HG02678 (cell line): ENCODE results near the gene MBNL1.

Experiments
- ATAC-seq: cut with Tn5 transposase; IDR thresholded peaks from one replicate; pipeline ENCODE4 v1.9.1; 2021; ENCODE audit warnings: mild to moderate bottlenecking, moderate library complexity; ENCODE audit not compliant: unreplicated experiment

Gene MBNL1

DNA sequence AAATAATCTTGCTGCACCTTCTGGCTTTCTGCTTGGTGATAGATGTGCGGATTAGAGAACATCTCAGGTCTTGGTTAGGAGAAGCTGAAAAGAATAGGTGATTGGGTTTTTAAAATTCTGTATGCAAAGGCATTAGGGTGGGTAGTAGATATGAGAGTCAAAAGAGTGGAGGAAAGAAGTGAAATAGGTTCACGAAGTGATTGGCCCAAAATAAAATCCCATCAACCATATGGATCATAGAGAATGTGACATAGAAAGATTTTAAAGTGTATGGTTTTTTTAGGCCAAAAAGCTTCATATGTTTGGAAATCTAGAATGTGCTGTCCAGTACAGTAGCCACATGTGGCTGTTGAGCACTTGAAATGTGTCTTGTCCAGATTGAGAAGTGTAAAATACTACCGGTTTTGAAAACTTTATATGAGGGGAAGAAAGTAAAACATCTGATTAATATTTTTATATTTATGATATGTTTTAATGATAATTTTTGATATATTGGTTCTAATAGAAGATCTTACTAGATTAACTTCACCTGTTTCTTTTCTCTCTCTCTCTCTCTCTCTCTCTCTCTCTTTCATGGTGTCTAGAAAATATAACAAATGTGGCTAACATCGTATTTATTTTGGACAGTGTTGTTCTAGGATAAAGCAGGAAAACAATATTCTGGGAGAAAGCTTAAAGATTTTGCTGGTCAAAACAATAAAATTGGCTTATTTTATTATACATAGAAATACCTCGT, 2.9 kb downstream of the MBNL1 start:
- ATAC-seq, result no peak

DNA sequence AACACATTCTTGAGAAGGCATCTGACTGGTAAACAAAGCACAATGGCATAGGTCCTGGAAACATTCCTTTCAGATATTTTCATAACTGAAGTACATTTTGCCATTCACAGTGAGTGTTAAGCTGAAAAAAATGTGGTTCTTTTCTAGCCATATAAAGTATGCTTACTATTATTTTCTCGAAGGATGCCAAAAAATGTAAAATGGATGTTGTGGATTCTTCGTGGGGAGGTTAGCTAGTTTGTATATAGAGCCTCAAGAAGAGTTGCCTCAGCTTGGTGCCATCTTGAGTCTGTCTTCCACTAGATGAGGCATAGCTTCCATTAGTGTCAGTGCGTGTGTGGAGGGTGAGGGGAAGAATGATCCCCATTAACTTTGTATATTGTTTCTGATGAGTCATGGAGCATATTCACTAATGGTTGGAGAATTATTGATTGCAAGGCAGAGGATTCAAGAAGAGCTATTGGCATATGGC, 4.1 kb downstream of the MBNL1 start:
- ATAC-seq, result no peak

DNA sequence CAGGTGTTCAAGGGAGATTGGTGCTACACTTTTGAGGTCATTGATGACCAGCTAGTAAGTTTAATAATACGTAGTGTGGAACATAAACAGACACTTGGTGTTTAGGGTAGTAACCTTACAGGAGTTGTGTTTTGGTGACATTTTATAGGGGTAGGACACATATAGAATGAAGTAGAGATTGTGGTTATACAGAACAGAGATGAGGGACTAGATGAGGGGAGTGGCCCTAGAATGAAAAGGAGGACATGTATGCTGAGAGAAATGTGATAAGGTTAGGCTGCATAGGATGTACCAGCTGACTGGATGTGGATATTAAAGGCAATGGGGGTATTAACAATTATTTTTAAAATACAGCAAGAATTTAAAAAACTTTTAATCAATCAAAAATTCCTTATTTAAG, 8.0 kb downstream of the MBNL1 start:
- no peak for ATAC-seq

DNA sequence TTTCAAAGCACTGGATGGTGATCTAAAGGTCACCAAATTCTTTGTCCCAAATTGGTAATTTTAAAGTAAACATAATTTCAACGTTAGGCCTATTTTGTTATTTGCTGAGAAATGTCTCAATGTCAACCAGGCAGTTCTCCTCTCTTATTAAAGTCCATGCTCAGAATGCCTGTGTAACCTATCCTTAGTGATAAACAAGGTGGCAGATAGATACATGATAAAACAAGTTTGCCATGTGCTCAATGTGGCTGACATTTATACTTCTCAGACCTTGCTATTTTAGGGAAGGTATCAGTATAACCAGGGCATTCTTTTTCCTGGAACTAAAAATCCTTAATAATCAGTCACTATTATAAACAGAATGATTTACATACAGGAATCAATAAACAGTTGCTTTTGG, 8.5 kb downstream of the MBNL1 start:
- ATAC-seq, result no peak

DNA sequence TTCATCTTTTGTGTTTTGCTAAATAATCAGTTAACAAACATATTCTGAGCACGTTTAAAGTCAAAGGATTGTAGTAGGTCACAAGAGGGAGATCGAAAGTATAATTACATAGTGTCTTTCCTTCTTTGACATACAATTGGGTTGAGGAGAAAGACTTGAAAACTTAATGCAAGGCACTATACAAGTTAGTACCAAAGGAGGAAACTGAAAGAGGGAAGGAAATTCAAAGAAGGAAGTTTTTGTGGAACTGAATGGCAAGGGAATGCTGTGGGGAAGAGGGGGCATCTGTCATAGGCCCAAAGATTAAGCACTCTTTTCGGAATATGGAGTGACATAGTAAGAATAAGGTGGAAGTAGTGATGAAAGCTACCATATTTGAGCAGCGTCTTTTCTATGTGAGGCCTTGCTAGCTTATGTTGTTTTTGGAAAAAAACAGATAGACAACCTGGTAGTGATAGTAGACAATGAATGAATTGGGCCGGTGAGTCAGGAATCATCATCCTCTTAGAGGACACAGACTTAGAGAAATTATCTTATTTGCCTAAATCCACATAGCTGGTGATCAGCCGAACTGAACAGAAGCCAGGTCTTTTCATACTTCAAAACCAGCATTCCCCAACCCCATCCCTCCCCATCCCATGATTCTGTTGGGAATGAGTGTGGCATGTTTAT, 10.2 kb downstream of the MBNL1 start:
- no peak for ATAC-seq

DNA sequence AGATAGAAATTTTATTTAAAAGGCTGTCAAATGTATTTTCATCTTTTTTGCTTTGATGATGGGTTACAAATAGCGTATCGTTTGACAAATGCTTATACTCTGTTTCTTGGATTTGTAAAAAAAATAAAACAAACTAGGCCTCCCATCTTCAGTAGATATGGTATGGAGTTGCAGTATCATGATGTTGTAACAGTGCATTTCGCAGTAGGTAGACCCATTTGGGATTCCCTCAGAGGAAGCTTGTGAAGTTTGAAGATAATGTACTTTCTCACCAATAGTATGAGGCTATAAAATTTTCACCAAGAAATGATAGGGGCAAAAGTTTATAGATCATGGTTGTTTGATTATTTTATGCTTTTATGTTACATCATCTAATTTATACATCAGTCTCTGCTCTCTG, 10.8 kb downstream of the MBNL1 start:
- no peak for ATAC-seq

DNA sequence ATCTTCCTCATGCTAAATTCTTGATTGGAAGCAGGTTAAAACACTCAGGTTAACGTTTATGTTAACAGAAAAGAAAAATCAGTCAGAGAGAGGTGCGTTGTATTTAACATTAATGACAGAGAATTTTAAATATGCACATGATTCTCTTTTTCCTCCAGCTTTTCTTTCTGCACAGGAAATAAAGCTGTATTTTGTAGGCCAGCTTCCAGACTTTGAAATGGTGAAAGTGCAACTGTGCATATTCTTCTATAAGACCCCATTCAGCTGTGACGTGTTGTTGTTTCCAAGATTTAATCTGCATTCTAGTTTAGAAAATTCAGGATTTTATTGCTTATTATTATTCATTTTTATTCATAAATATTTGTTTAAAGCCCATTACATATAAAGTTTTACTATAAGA, 11.8 kb downstream of the MBNL1 start:
- ATAC-seq, result no peak

DNA sequence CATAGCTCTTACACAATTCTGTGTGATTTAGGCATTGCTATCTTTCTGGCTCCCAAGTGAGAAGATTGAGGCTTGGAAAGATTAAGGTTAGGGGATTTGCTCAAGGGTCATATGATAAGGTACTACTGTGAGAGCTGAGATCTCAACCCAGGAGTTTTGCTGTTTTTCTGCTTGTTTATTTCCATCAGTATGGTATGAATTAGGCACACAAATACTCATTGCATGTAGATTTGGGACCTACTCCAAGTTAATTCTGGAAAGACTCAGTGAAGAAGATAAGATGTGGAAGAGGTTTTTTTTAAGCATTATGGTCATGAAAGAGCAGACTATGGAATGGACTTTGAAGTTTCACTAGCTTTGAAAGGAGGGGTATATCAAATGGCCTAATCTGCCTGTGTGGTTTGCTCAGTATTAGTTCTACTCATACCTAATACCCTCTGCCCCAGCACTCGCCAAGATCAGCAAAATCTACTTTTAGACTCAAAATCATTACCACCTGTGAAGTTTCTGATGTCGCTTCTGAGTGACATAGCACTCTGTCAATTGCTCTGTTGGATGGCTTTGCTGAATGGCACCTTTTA, 12.5 kb downstream of the MBNL1 start:
- ATAC-seq, result peak; percentile 84

DNA sequence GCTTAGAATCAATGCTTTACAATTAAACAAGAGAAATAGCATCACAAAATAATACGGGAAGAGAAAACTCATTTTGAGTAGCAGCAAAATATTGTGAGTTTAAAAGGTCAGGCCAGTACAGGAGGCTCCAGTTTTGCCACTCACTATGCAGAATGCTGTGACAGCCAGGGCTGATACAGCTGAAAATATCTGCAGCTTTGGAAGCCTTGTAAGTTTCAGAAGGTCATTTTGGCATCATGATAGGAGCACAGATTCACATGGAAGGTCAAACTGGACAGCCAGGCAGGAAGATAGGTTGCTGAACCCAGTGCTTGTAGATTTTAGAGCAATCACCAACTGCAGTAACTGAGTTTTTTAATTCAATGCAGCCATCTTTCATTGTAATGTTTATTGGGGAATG, 14.1 kb downstream of the MBNL1 start:
- ATAC-seq, result no peak

DNA sequence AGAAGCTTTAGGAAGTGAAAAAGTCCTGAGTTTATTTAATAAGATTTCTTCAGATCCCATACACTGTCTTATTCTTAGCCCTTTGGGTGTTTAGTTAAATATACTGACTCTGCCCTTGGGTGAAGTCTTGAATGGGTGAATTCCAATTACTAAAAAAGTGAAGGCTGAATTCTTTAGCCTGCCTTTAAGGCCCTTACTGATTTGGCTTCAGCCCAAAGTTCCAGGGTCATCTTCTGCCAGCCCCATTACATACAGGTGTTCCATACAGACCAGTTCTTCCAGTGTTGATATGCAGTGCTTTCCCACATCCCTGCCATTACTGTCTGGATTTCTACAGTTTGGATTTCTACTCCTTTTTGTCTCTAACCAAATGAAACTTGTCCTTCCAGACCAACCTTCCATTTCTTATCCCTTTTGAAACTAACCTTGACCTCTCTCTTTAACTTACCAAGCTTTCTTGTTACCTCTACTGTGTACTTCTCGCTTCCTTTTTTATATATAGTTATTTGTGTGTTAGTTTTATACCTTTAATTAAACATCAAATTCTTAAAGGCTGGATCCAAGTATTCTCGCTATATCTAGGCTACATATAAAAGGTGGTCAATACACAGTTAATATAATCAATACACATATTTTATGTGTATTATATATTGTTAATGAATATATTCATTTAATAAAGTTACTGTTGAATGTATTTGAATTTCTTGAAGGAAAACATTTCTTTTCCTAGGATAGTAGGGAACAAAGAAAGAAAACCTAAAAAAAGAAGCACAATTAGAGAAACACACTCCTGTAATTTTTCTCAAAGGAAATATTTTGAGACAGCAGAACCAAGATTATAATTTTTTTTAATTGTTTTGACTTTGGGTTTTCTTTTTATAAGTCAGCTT, 15.0 kb downstream of the MBNL1 start:
- no peak for ATAC-seq

DNA sequence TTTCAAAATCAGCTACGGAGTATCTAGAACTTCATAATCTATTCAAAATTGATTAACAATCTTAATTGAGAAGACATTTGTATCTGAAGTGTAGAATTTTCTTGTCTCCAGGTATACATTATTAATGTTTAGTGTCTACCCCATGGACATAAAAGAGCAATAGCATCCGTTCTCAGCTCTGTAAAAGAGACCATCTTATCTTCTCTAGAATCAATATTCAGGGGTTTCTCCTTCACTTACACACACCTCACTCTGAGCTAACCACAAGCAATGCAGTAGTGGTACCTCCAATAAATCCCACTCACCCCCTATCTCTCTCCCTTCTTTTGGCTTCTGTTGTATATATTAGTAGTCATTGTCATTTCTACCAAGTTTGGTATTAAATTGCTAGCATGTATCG, 16.2 kb downstream of the MBNL1 start:
- ATAC-seq, result no peak

DNA sequence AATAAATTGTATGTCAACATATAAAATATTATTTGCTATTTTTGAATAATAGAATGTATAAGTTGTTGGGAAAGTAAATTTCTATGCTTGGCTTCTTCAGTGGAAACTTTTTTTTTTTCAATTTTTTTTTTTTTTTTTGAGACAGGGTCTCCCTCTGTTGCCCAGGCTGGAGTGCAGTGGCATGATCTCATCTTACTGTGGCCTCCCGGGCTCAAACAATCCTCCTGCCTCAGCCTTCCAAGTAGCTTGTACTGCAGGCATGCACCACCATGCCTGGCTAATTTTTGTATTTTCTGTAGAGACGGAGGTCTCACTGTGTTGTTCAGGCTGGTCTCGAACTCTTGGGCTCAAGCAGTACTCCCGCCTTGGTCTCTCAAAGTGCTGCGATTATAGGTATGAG, 16.8 kb downstream of the MBNL1 start:
- ATAC-seq, result no peak

DNA sequence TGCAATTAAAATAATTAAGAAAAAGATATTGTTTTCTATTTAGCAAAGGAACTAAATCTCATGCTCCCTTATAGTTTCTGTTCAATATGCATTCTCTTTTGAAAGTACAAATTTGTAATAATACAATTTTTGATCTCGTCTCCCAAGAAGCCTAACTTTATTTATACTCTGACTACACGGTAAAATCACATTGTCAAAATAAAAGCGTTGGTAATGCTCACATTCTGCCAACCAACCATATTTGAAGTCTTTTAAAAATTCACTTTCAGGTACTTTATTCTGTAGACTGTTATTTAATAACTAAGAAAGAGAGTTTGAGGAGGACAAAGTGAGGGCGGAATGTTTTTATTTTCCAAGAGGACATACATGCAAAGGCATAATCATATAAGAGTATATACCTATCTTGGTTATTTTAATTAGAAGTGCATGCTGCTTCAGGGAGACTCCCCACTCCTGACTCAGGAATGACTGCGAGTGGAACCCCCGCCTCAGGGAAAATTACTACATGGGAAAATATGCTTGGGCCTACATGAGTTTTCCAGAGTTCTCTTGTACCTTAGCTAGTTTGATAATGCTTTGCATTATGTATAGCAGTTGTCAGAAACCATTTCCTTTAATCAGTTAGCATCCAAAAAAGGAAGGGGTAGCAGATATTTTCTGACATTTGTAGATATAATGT, 19.3 kb downstream of the MBNL1 start:
- ATAC-seq, result no peak

DNA sequence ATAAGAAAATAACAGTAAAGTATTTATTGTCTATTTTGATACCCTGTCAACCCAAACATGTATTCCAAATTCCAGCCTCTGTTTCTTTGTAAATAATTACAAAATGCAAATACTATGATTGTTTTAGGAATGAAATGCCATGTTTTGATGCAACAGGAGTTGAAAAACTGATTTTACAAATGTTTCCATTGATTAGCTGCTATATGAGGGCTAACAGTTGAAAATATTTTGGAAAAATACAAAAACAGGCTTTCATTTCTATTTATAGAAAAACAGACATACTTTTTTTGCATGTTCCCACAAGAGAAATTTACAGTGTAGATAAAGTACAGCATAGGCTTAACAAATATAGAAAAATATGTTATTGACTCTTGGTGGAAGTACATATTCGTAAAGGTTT, 20.0 kb downstream of the MBNL1 start:
- no peak for ATAC-seq

DNA sequence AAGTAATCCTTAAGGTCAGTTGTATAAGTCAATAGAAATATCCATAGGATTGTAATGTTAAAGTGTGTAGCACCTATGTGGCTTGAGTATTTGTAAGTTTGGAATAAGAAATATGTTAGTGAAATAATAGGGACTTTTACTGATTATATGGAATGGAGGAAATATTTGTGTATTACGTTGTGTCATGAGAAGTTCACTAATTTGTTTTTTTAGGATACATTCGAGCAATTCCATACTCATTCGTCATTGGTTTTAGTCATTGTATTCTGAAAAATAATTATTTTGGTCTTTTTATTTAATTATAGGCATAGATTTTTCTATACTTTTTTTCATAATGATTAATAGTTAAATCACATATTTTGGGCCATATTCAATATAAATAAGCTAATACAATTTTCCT, 21.0 kb downstream of the MBNL1 start:
- no peak for ATAC-seq

DNA sequence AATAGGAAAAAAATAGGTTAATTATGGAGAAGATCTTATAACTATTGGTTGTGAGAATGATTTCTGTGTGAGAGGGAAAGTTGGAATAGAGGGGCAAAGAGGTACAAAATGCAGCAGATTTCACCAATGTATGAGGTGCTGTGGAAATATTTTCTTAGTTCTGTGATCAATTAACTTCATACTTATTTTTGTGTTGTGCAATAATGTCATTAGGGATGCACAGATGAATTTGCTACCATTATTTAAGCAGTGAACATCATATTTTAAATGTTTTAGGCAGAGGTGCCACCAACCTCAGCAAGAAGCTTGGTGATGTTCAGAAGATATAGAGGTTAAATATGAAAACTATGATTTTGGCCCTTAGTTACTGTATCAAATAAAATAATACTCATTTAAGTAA, 21.6 kb downstream of the MBNL1 start:
- ATAC-seq, result no peak

DNA sequence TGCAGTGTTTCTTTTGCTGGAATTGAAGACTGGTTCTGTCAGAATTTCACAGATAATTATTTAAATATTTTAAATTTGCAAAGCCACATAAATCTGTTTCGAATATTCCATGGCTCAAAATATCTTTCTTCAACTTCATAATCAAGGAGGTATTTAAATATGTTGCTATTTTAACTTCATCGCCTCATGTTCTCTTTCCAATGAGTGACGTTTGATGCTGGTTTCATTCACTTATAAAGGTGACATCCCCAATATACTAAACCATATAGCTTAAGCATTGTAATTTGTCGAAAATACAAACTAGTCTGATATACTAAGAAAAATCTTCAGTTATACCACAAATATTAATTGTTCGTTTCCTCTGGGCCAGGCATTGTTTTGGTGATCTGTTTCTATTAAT, 22.5 kb downstream of the MBNL1 start:
- no peak for ATAC-seq

DNA sequence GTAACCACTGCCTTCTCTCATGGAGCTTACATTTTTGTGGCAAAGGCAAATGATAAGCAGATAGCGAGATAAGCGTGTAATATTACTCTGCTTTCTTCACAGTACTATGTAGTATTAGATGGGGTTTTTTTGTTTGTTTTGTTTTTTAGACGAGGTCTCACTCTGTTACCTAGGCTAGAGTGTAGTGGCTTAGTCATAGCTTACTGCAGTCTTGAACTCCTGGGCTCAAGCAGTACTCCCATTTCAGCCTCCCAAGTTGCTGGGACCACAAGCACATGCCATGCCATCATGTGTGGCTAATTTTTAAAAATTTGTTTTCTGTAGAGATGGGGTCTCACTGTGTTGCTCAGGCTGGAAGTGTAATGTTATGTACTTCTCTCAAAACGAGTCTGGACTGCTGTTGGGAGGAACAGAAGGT, 22.9 kb downstream of the MBNL1 start:
- no peak for ATAC-seq

DNA sequence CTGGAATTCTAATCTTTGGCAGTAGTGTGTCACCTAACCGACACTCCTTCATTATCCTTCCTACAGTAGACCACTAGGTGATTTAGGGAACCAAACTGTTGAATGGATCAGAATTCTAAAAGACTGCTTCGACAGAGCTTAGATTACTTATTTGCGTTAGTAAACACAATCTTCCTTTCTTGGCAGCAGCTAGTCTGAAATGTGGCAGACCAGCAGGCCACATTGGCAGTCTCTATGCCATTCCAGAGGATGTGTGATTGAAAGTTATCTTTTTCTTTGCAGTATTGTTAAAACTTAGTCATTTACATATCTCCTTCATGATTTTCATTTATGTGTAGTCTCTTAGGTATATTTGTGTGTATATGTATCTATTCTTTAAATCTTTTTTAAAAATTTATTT, 23.6 kb downstream of the MBNL1 start:
- no peak for ATAC-seq

DNA sequence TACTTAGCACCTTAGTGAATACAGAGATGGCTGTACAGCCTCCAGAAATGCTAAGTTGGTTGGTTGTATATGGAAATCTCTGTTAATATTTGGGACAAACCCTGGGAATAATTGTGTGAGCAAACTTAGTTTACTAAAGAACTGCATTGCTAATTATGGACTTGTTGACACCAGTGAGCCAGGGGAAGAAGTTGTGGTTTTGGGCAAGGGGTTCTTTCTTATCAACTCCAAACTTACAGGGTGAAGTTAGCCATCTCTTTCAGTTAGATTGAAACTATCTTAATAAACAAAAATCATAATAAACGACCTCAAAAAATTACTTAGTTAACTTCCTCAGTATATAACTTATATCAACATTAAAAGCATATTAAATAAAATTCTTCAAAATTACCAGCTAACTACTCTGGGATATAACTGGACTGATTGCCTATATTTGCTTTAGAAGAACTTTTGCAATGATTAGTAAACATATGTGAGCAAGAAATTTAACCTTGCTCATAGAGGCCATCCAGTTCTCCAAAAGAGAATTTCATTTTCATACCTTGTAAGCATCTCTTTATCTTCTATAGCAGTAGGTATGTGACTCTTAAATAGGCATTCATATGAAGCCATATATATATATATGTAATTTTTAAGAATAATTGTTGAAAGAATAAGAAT, 24.7 kb downstream of the MBNL1 start:
- no peak for ATAC-seq
